HG02884 (cell line): ENCODE measurements around the gene GIMAP5.

Source experiments
- ATAC-seq: cut with Tn5 transposase; IDR thresholded peaks from one replicate; pipeline ENCODE4 v1.9.1; 2021; ENCODE audit warnings: mild to moderate bottlenecking, moderate library complexity; ENCODE audit not compliant: unreplicated experiment

Gene GIMAP5

GRCh38 chr7:150734254-150734653 is 3.0 kb upstream of the GIMAP5 start:
- ATAC-seq, result peak; percentile 41

DNA sequence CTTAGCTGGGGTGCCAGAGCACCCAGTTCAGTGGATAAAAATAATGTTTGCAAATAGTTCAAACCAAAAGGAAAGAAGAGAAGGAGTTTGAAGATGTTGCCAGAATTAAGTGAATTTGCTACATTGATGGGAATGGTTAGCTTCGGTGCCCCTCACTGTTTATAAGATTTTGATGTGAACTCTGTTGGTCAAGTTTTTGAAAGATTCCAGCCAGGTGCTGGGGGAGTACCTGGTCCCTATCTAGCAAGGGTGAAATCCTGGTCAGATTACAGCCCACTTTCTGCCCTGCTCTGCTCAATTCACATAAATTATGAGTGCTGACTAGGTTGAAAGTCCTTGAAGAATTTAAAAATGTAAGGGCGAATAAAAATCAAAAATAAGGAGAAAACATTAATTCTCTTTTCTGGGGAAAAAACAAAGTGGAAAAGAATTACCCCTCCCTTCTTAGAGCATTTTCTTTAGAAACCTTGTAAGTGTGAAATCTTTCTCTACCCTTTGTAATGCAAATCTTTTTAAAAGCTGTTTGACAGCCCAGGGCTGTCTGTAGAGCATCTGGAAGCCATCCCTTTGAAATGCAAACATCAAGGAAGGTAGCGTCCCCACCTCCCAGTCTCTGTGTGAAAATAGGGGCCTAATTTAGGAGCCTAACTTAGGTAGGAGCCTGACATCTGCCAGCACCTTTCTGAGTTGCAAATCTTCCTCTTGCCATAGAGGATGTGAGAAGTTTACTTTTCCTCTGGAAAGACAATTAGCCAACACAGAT is 1.4 kb upstream of the GIMAP5 start:
- no peak for ATAC-seq

GRCh38 chr7:150736864-150737263 is 354 bp upstream of the GIMAP5 start:
- ATAC-seq, result no peak

GRCh38 chr7:150738092-150738491 is 874 bp downstream of the GIMAP5 start:
- ATAC-seq, result no peak

- ATAC-seq, result no peak
Measured at GRCh38 chr7:150738591-150739001, 1.4 kb downstream of the GIMAP5 start.

DNA sequence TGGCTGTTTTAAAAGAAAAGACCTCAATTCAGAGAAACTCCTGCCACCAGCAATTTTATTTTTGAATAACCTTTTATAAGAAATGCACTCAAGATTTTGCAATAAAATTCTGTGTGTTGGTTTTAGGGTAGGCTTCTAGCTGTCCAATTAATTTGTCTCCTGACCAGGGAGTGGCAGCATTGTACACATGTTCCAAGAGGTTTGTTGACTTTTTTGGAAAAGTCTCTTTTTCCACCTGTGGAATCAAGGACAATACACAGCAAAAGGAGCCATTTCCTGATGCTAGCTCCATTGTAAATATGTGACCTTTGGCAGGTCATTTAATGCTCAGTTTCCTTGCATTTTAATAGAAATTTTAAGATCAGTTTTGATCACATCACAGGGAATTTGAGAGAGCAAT is 1.8 kb downstream of the GIMAP5 start:
- no peak for ATAC-seq

DNA sequence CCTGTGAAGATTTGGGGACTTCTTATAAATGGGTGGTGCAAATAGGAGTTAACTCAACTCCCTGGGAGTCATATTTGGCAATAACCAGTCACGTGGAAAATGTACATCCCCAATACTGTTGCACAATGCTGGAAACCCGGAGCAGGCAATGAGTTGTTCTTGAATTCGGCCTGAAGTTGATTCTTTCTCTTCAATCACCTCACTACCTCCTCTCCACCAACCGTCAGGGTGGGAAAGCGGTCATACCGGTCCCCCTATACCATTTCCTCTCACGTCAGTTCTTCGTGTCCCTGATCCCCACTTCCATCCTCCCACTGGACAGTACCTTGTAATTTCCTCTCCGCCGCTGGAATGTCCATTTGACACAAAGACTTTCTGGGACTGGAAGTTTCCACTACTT is 2.8 kb downstream of the GIMAP5 start:
- ATAC-seq, result no peak

DNA sequence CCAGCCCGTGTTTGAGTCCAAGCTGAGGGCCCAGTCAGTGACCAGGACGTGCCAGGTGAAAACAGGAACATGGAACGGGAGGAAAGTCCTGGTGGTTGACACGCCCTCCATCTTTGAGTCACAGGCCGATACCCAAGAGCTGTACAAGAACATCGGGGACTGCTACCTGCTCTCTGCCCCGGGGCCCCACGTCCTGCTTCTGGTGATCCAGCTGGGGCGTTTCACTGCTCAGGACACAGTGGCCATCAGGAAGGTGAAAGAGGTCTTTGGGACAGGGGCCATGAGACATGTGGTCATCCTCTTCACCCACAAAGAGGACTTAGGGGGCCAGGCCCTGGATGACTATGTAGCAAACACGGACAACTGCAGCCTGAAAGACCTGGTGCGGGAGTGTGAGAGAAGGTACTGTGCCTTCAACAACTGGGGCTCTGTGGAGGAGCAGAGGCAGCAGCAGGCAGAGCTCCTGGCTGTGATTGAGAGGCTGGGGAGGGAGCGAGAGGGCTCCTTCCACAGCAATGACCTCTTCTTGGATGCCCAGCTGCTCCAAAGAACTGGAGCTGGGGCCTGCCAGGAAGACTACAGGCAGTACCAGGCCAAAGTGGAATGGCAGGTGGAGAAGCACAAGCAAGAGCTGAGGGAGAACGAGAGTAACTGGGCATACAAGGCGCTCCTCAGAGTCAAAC is 5.2 kb downstream of the GIMAP5 start:
- no peak for ATAC-seq

GRCh38 chr7:150744041-150744656 is 6.9 kb downstream of the GIMAP5 start:
- no peak for ATAC-seq

- no peak for ATAC-seq
Measured at GRCh38 chr7:150745086-150745485, 7.9 kb downstream of the GIMAP5 start.

GRCh38 chr7:150745876-150746275 is 8.7 kb downstream of the GIMAP5 start:
- ATAC-seq, result no peak

GRCh38 chr7:150746921-150747320 is 9.7 kb downstream of the GIMAP5 start:
- ATAC-seq, result no peak

- no peak for ATAC-seq
Measured at GRCh38 chr7:150748376-150748775, 11.2 kb downstream of the GIMAP5 start.

GRCh38 chr7:150751702-150752101 is 14.5 kb downstream of the GIMAP5 start:
- ATAC-seq, result no peak

DNA sequence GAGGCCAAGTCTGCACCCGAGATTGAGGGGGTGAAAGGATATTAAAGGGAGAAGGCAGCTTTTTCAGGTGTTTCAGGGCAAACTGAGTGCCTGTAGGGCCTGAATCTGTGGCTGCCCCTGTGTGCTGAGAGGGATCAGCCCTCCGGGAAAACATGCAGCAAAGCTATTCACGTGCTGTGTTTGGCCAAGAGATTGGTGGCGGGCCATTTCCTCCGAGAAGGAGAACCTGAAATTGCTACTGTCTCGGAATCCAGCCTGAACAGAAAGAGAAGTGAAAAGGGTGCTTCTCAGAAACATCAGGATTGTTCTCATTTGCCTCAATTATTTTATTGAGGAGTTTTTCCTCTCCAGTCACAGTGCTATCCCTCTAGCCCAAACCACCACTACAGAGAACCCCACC is 16.0 kb downstream of the GIMAP5 start:
- no peak for ATAC-seq

- no peak for ATAC-seq
Measured at GRCh38 chr7:150753826-150754603, 16.8 kb downstream of the GIMAP5 start.

DNA sequence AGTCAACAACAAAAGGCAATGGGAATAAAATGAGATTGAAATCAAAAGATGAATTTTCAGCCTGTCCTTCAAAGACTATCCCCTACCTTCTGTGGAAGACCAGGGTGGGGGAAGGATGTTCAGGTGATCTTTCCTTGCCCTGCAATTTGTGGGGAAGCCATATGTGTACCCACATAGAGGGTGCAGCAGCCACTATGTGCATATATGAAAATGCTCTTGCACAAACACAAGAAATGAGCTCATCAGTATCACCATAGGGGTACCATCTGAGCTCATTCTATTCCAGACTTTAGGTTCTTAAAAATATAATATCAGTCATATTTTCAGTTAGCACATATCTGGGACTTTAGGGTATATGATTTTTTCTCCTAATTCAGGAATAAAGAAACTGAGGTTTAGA is 17.7 kb downstream of the GIMAP5 start:
- no peak for ATAC-seq

DNA sequence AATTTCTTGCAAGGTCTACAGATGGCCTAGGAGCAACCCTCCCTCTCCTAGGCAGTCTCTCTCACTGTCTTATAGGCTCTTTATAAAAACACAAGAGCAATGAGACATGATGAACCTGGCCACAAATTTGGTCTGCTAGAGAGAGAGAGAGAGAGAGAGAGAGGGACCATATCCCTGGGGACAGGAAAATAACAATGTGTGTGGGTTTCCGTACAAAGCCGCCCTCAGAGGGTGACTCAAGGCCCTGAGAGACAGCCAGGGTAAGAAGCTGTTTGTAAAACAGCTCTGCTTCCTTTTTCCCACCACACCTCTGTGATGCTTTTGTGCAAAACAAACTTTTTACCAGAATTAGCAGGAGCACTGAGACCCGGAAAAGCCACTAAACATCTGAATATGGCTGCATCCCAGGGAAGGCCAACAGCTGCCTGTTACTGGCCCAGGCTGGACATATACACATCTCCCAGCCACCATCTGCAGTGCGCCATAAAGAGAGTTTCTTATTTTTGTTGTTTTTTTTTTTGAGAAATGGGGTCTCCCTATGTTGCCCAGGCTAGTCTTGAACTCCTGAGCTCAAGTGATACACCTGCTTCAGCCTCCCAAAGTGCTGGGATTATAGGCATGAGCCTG is 18.4 kb downstream of the GIMAP5 start:
- ATAC-seq, result peak; percentile 54

- ATAC-seq, result no peak
Measured at GRCh38 chr7:150756166-150756565, 18.9 kb downstream of the GIMAP5 start.

DNA sequence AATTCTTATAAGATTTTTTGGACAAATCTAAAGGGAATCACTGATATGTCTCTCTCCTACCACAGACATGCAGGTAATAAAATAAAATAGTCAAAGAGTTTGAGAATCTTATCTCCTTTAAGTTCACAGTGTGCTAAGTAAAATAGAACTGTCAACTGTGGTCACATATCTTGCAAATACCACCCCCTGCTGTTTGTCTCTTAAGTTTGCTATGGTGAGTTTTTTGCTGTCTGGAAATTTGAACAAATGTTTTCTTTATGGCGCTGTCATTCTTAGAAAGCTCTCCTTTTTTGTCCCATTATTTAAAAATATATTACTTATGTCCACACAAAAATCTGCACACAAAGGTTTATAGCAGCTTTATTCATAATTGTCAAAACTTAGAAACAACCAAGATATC is 19.6 kb downstream of the GIMAP5 start:
- ATAC-seq, result no peak

- no peak for ATAC-seq
Measured at GRCh38 chr7:150759479-150759878, 22.3 kb downstream of the GIMAP5 start.
